GM20000 (cell line): Measurements from ENCODE around the gene GSTP1.
"Not testable (repeated sequence)": the region's sequence is repeated elsewhere in the genome, so short reads cannot be mapped to it uniquely, and the experiment has no call there.

ENCODE experiments used
- DNase-seq: peaks from one replicate; pipeline ENCODE4 v3.0.0; 2012; ENCODE audit warnings: low spot score
- TF ChIP-seq, protein P1 (sequence below): IDR thresholded peaks from 2 replicates; pipeline ENCODE4 v1.5.1; 2012; ENCODE audit warnings: mild to moderate bottlenecking, control low read depth; ENCODE audit errors: extremely low read depth, missing control alignments

GSTP1 gene

GRCh38 chr11:67556244-67556643, 27.4 kb upstream of the GSTP1 start:
- DNase-seq: no peak
- TF ChIP-seq, protein P1, sequence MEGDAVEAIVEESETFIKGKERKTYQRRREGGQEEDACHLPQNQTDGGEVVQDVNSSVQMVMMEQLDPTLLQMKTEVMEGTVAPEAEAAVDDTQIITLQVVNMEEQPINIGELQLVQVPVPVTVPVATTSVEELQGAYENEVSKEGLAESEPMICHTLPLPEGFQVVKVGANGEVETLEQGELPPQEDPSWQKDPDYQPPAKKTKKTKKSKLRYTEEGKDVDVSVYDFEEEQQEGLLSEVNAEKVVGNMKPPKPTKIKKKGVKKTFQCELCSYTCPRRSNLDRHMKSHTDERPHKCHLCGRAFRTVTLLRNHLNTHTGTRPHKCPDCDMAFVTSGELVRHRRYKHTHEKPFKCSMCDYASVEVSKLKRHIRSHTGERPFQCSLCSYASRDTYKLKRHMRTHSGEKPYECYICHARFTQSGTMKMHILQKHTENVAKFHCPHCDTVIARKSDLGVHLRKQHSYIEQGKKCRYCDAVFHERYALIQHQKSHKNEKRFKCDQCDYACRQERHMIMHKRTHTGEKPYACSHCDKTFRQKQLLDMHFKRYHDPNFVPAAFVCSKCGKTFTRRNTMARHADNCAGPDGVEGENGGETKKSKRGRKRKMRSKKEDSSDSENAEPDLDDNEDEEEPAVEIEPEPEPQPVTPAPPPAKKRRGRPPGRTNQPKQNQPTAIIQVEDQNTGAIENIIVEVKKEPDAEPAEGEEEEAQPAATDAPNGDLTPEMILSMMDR: no peak

- DNase-seq: peak; percentile 63
- TF ChIP-seq, protein P1: no peak
Observed at GRCh38 chr11:67558084-67558772, 25.4 kb upstream of the GSTP1 start.

GRCh38 chr11:67561971-67562619, 21.5 kb upstream of the GSTP1 start:
- TF ChIP-seq, protein P1: no peak
- peak; percentile 76 for DNase-seq

DNA sequence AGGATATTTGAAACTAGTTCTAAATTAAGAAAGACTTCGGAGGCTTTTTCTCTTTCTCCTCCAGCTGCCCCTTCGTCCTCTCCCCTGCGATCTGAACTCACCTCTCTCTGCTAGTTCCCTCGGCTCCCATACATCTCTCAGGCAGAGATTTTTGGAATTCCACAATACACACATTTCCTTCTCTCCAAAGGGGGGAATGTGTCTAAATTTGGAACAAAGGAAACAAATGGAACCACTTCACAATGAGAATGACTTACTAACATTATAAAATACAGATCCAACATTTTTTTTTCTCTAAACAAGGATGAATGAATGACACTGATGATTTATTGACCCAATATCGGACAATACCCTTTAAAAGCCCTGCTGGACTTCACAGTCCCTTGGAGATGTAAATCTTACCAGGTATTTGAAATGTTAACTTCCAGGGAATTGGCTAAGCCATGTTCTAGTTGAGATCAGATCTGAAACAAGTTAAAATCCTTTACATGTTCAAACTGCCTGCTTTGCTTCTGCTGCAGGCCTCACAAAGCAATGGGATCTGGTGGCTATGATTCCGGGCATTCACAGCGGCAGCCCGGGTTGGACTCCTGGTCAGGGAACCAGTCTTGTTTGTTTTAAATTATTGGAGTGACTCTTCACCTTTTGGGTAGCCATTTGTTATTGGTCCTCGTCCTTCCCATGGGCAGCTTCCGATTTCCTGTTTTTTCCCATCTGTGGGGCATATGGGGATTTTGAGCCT, 20.5 kb upstream of the GSTP1 start:
- no peak for DNase-seq
- TF ChIP-seq, protein P1: no peak

- not testable (repeated sequence) for DNase-seq
Observed at GRCh38 chr11:67563705-67564114, 19.9 kb upstream of the GSTP1 start.

- no peak for DNase-seq
- TF ChIP-seq, protein P1: no peak
Observed at GRCh38 chr11:67564230-67564629, 19.4 kb upstream of the GSTP1 start.

- TF ChIP-seq, protein P1: no peak
- no peak for DNase-seq
Observed at GRCh38 chr11:67571443-67571842, 12.2 kb upstream of the GSTP1 start.
